Measurements from ENCODE around the gene UNC5C.
"Not testable (repeated sequence)": the region's sequence is repeated elsewhere in the genome, so short reads cannot be mapped to it uniquely, and the experiment has no call there.

Gene UNC5C

GRCh38 chr4:95139424-95139823, 409.3 kb downstream of the UNC5C start:
- H3K9ac ChIP-seq (ENCODE audit: low read length in 5 of 5); H3K27ac ChIP-seq (ENCODE audit: low read depth, low read length); H3K4me1 ChIP-seq (ENCODE audit: control insufficient read depth in 5 of 5, insufficient read depth in 5 of 5, low read length in 5 of 5); H3K36me3 ChIP-seq (ENCODE audit: control insufficient read depth in 5 of 5, insufficient read depth in 5 of 5, low read length in 5 of 5); H3K9me3 ChIP-seq (ENCODE audit: control insufficient read depth in 5 of 5, low read length in 5 of 5); H3K27me3 ChIP-seq (ENCODE audit: control insufficient read depth in 5 of 5, insufficient read depth in 4 of 5, low read length in 5 of 5); H3K4me3 ChIP-seq (ENCODE audit: low read depth in 1 of 5, low read length in 5 of 5): not testable (repeated sequence)

- H3K4me1 ChIP-seq (ENCODE audit: control insufficient read depth in 5 of 5, insufficient read depth in 5 of 5, low read length in 5 of 5); H3K36me3 ChIP-seq (ENCODE audit: control insufficient read depth in 5 of 5, insufficient read depth in 5 of 5, low read length in 5 of 5); H3K27ac ChIP-seq (ENCODE audit: low read depth, low read length); H3K4me3 ChIP-seq (ENCODE audit: low read depth in 1 of 5, low read length in 5 of 5); H3K27me3 ChIP-seq (ENCODE audit: control insufficient read depth in 5 of 5, insufficient read depth in 4 of 5, low read length in 5 of 5); H3K9me3 ChIP-seq (ENCODE audit: control insufficient read depth in 5 of 5, low read length in 5 of 5); H3K9ac ChIP-seq (ENCODE audit: low read length in 5 of 5): not testable (repeated sequence)
Measured at GRCh38 chr4:95134016-95134415, 414.8 kb downstream of the UNC5C start.

DNA sequence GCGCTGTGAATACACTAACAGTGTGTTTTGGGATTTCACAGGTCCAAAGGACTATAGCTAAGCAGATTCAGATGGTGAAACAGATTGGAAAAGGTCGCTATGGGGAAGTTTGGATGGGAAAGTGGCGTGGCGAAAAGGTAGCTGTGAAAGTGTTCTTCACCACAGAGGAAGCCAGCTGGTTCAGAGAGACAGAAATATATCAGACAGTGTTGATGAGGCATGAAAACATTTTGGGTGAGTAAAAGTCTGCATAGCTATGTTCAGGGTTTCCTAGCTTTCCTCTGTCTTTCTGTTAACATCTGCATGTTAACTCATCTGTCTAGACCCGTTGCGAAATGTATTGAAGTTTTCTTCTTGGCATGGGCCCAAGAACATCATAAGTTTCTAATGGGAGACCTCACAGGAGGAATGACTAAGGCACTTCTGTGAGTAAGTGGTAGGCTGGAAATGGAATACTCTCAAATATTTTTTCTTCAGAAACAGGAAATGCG, 418.9 kb downstream of the UNC5C start:
- Histone ChIP-seq H3K27me3 (ENCODE audit: control insufficient read depth in 5 of 5, insufficient read depth in 4 of 5, low read length in 5 of 5) (no peaks in the 10 kb centered on the region), H3K4me1 (ENCODE audit: control insufficient read depth in 5 of 5, insufficient read depth in 5 of 5, low read length in 5 of 5) (peaks cover 0 to 9% (median 4%) of the 10 kb centered on the region in 5 donors), H3K9me3 (ENCODE audit: control insufficient read depth in 5 of 5, low read length in 5 of 5) (no peaks in the 10 kb centered on the region), H3K27ac (ENCODE audit: low read depth, low read length) (no peak overlapping the region), H3K9ac (ENCODE audit: low read length in 5 of 5) (no peak overlapping the region), H3K4me3 (ENCODE audit: low read depth in 1 of 5, low read length in 5 of 5) (no peak overlapping the region), H3K36me3 (ENCODE audit: control insufficient read depth in 5 of 5, insufficient read depth in 5 of 5, low read length in 5 of 5) (no peaks in the 10 kb centered on the region)

- Histone ChIP-seq H3K27ac (ENCODE audit: low read depth, low read length) (no peak overlapping the region), H3K36me3 (ENCODE audit: control insufficient read depth in 5 of 5, insufficient read depth in 5 of 5, low read length in 5 of 5) (no peaks in the 10 kb centered on the region), H3K4me1 (ENCODE audit: control insufficient read depth in 5 of 5, insufficient read depth in 5 of 5, low read length in 5 of 5) (peaks cover 0 to 9% (median 4%) of the 10 kb centered on the region in 5 donors), H3K9me3 (ENCODE audit: control insufficient read depth in 5 of 5, low read length in 5 of 5) (no peaks in the 10 kb centered on the region), H3K4me3 (ENCODE audit: low read depth in 1 of 5, low read length in 5 of 5) (no peak overlapping the region), H3K9ac (ENCODE audit: low read length in 5 of 5) (no peak overlapping the region), H3K27me3 (ENCODE audit: control insufficient read depth in 5 of 5, insufficient read depth in 4 of 5, low read length in 5 of 5) (no peaks in the 10 kb centered on the region)
Measured at GRCh38 chr4:95129031-95129430, 419.7 kb downstream of the UNC5C start.

DNA sequence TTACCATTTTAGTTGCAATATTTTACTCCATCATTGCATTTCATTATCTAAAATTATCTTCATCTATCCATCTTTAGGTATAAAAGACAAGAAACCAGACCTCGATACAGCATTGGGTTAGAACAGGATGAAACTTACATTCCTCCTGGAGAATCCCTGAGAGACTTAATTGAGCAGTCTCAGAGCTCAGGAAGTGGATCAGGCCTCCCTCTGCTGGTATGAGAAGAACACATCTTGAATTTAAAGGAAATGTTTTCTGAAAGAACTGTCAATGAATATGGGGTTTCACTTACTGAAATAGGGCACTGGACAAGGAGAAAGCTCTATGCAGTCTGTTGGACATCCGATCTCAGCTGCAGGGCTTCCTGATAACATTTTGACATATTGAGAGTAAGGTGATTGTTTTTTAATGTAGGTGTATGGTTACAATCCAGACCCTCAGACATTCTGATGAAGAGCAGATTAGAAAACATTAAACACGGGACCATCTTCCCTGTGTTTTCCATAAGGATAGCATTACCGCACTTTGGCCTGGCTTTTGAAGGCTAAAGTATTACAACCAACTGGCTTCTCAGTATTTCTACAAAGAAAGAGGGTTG, 423.8 kb downstream of the UNC5C start:
- Histone ChIP-seq H3K36me3 (ENCODE audit: control insufficient read depth in 5 of 5, insufficient read depth in 5 of 5, low read length in 5 of 5) (no peaks in the 10 kb centered on the region), H3K9me3 (ENCODE audit: control insufficient read depth in 5 of 5, low read length in 5 of 5) (no peaks in the 10 kb centered on the region)

GRCh38 chr4:95122001-95122400, 426.8 kb downstream of the UNC5C start:
- Histone ChIP-seq H3K4me3 (ENCODE audit: low read depth in 1 of 5, low read length in 5 of 5) (no peak overlapping the region), H3K27me3 (ENCODE audit: control insufficient read depth in 5 of 5, insufficient read depth in 4 of 5, low read length in 5 of 5) (peaks cover 0 to 2% (median 0%) of the 10 kb centered on the region in 5 donors), H3K36me3 (ENCODE audit: control insufficient read depth in 5 of 5, insufficient read depth in 5 of 5, low read length in 5 of 5) (no peaks in the 10 kb centered on the region), H3K27ac (ENCODE audit: low read depth, low read length) (no peak overlapping the region), H3K9ac (ENCODE audit: low read length in 5 of 5) (no peak overlapping the region), H3K9me3 (ENCODE audit: control insufficient read depth in 5 of 5, low read length in 5 of 5) (no peaks in the 10 kb centered on the region), H3K4me1 (ENCODE audit: control insufficient read depth in 5 of 5, insufficient read depth in 5 of 5, low read length in 5 of 5) (no peaks in the 10 kb centered on the region)

More for the DNA sequence above, 423.8 kb downstream of the UNC5C start:
- Histone ChIP-seq H3K27me3 (ENCODE audit: control insufficient read depth in 5 of 5, insufficient read depth in 4 of 5, low read length in 5 of 5) (no peaks in the 10 kb centered on the region), H3K4me3 (ENCODE audit: low read depth in 1 of 5, low read length in 5 of 5) (no peak overlapping the region), H3K9ac (ENCODE audit: low read length in 5 of 5) (no peak overlapping the region), H3K27ac (ENCODE audit: low read depth, low read length) (no peak overlapping the region), H3K4me1 (ENCODE audit: control insufficient read depth in 5 of 5, insufficient read depth in 5 of 5, low read length in 5 of 5) (peaks cover 0 to 8% (median 4%) of the 10 kb centered on the region in 5 donors)

DNA sequence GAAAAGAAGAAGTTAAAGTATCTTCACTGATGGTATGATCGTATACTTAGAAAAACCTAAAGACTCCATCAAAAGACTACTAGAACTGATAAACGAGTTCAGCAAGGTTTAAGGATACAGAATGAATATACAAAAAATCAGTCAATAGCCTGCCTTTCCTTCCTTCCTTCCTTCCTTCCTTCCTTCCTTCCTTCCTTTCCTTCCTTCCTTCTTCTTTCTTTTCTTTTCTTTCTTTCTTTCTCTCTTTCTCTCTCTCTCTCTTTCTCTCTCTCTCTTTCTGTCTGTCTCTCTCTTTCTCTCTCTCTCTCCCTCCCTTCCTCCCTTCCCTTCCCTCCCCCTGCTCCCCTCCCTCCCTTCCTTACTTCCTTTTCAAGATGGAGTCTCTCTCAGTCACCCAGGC, 428.3 kb downstream of the UNC5C start:
- H3K4me3 ChIP-seq (ENCODE audit: low read depth in 1 of 5, low read length in 5 of 5) = no peak overlapping the region
- H3K9ac ChIP-seq (ENCODE audit: low read length in 5 of 5) = no peak overlapping the region
- no peaks in the 10 kb centered on the region for H3K9me3 ChIP-seq (ENCODE audit: control insufficient read depth in 5 of 5, low read length in 5 of 5)
- no peak overlapping the region for H3K27ac ChIP-seq (ENCODE audit: low read depth, low read length)
- H3K4me1 ChIP-seq (ENCODE audit: control insufficient read depth in 5 of 5, insufficient read depth in 5 of 5, low read length in 5 of 5) = no peaks in the 10 kb centered on the region
- H3K36me3 ChIP-seq (ENCODE audit: control insufficient read depth in 5 of 5, insufficient read depth in 5 of 5, low read length in 5 of 5) = no peaks in the 10 kb centered on the region
- peaks cover 0 to 2% (median 0%) of the 10 kb centered on the region in 5 donors for H3K27me3 ChIP-seq (ENCODE audit: control insufficient read depth in 5 of 5, insufficient read depth in 4 of 5, low read length in 5 of 5)

- no peak overlapping the region for H3K9ac ChIP-seq (ENCODE audit: low read length in 5 of 5)
- H3K27ac ChIP-seq (ENCODE audit: low read depth, low read length) = no peak overlapping the region
- H3K36me3 ChIP-seq (ENCODE audit: control insufficient read depth in 5 of 5, insufficient read depth in 5 of 5, low read length in 5 of 5) = no peaks in the 10 kb centered on the region
- H3K4me3 ChIP-seq (ENCODE audit: low read depth in 1 of 5, low read length in 5 of 5) = no peak overlapping the region
- H3K9me3 ChIP-seq (ENCODE audit: control insufficient read depth in 5 of 5, low read length in 5 of 5) = no peaks in the 10 kb centered on the region
- H3K27me3 ChIP-seq (ENCODE audit: control insufficient read depth in 5 of 5, insufficient read depth in 4 of 5, low read length in 5 of 5) = peaks cover 0 to 2% (median 0%) of the 10 kb centered on the region in 5 donors
- H3K4me1 ChIP-seq (ENCODE audit: control insufficient read depth in 5 of 5, insufficient read depth in 5 of 5, low read length in 5 of 5) = no peaks in the 10 kb centered on the region
Measured at GRCh38 chr4:95118497-95118896, 430.3 kb downstream of the UNC5C start.

- Histone ChIP-seq H3K36me3 (ENCODE audit: control insufficient read depth in 5 of 5, insufficient read depth in 5 of 5, low read length in 5 of 5) (no peaks in the 10 kb centered on the region), H3K27me3 (ENCODE audit: control insufficient read depth in 5 of 5, insufficient read depth in 4 of 5, low read length in 5 of 5) (peaks cover 0 to 2% (median 0%) of the 10 kb centered on the region in 5 donors), H3K9me3 (ENCODE audit: control insufficient read depth in 5 of 5, low read length in 5 of 5) (no peaks in the 10 kb centered on the region), H3K4me1 (ENCODE audit: control insufficient read depth in 5 of 5, insufficient read depth in 5 of 5, low read length in 5 of 5) (no peaks in the 10 kb centered on the region), H3K27ac (ENCODE audit: low read depth, low read length) (no peak overlapping the region), H3K9ac (ENCODE audit: low read length in 5 of 5) (no peak overlapping the region), H3K4me3 (ENCODE audit: low read depth in 1 of 5, low read length in 5 of 5) (no peak overlapping the region)
Measured at GRCh38 chr4:95114521-95114920, 434.3 kb downstream of the UNC5C start.

Data from subcutaneous abdominal adipose tissue (tissue), 5 donors.